Osteoblast (primary cell): Measurements from ENCODE around the gene DHRS2. TPM values are rescaled to one million over a fixed set of nuclear protein-coding genes. Genes with fewer than 3 reads are reported as not detected.

Experiments used
- DNase-seq: peaks from one replicate; pipeline ENCODE4 v3.0.0; 2011; ENCODE audit warnings: low spot score, mixed read lengths; ENCODE audit not compliant: insufficient read length; ENCODE audit errors: missing footprints
- H2AFZ ChIP-seq: 2 replicates; pipeline ENCODE4 v1.6.0; 2011; ENCODE audit warnings: mild to moderate bottlenecking, low read length
- H3K27ac ChIP-seq: 2 replicates; pipeline ENCODE4 v1.5.1; 2011; ENCODE audit warnings: mild to moderate bottlenecking, low read depth, low read length, moderate library complexity
- H3K27me3 ChIP-seq: 2 replicates; pipeline ENCODE4 v1.6.0; 2012; ENCODE audit warnings: mild to moderate bottlenecking, control low read depth, inconsistent platforms, low read length, moderate library complexity; ENCODE audit not compliant: insufficient read depth
- H3K36me3 ChIP-seq: 2 replicates; pipeline ENCODE4 v1.5.1; 2011; ENCODE audit warnings: mild to moderate bottlenecking, low read length, control low read depth, moderate library complexity; ENCODE audit not compliant: insufficient read depth
- H3K4me1 ChIP-seq: 2 replicates; pipeline ENCODE4 v1.5.1; 2011; ENCODE audit warnings: mild to moderate bottlenecking, low read length, control low read depth, moderate library complexity; ENCODE audit not compliant: insufficient read depth
- H3K4me2 ChIP-seq: 2 replicates; pipeline ENCODE4 v1.6.0; 2011; ENCODE audit warnings: mild to moderate bottlenecking, low read length; ENCODE audit not compliant: insufficient read depth
- H3K4me3 ChIP-seq: fragments of 200-600 bp; sonication (generic); 3 replicates; pipeline ENCODE4 v1.5.1; 2012; ENCODE audit warnings: mild to moderate bottlenecking, low read length, inconsistent platforms; ENCODE audit not compliant: insufficient read depth
- H3K79me2 ChIP-seq: 2 replicates; pipeline ENCODE4 v1.6.0; 2012; ENCODE audit warnings: mild to moderate bottlenecking, low read length, control low read depth, inconsistent platforms; ENCODE audit not compliant: insufficient read depth
- H3K9me3 ChIP-seq: 2 replicates; pipeline ENCODE4 v1.5.1; 2011; ENCODE audit warnings: low read depth, low read length, control low read depth
- H4K20me1 ChIP-seq: 2 replicates; pipeline ENCODE4 v1.6.0; 2012; ENCODE audit warnings: mild to moderate bottlenecking, low read length, control low read depth; ENCODE audit not compliant: insufficient read depth
- CTCF ChIP-seq: IDR thresholded peaks from 2 replicates; pipeline ENCODE4 v1.5.1; 2011; ENCODE audit warnings: mild to moderate bottlenecking, low read depth, low read length, moderate library complexity; ENCODE audit errors: extremely low read depth
- total RNA-seq: library from RNA; depleted of rRNA; stranded (reverse); fragments of >200 nt; gene quantifications from 2 replicates; pipeline ENCODE4 v1.2.3, GENCODE V29; 2012

Gene DHRS2
- total RNA-seq, 1 donor = under 0.01 TPM

GRCh38 chr14:23693252-23693775 lies 57.1 kb downstream of the DHRS2 start:
- Histone ChIP-seq H2AFZ (no peak overlapping the region), H3K4me2 (no peak overlapping the region), H3K27me3 (no peaks in the 10 kb centered on the region), H3K9me3 (no peaks in the 10 kb centered on the region), H3K4me1 (peaks cover 11% of the 10 kb centered on the region), H3K36me3 (no peaks in the 10 kb centered on the region), H3K4me3 (no peak overlapping the region), H4K20me1 (no peaks in the 10 kb centered on the region), H3K27ac (no peak overlapping the region), H3K79me2 (no peaks in the 10 kb centered on the region)
- TF ChIP-seq CTCF = no peak
- no peak for DNase-seq

- no peak for DNase-seq
- no peak overlapping the region for H3K4me3 ChIP-seq
- TF ChIP-seq CTCF = no peak
- no peaks in the 10 kb centered on the region for H3K36me3 ChIP-seq
- H3K4me2 ChIP-seq = peak overlapping the region; percentile 77
- no peaks in the 10 kb centered on the region for H4K20me1 ChIP-seq
- peak overlapping the region; percentile 84 for H2AFZ ChIP-seq
- no peaks in the 10 kb centered on the region for H3K79me2 ChIP-seq
- peaks cover 11% of the 10 kb centered on the region for H3K4me1 ChIP-seq
- no peaks in the 10 kb centered on the region for H3K27me3 ChIP-seq
- H3K9me3 ChIP-seq = no peaks in the 10 kb centered on the region
- no peak overlapping the region for H3K27ac ChIP-seq
Measured at GRCh38 chr14:23694085-23694948, 58.2 kb downstream of the DHRS2 start.

Other genes starting within 250 kb of the DHRS2 start
- gene MYH6, start 228.1 kb upstream of the DHRS2 start, total RNA-seq = under 0.01 TPM in 1 of 2 replicates, not detected in the other
- gene MYH7, start 200.7 kb upstream of the DHRS2 start, total RNA-seq = not detected in 2 replicates
- gene NGDN, start 166.7 kb upstream of the DHRS2 start, total RNA-seq = 37.4 and 49.6 TPM in 2 replicates
- gene ZFHX2, start 84.6 kb upstream of the DHRS2 start, total RNA-seq = 0.59 and 0.72 TPM in 2 replicates
- 27.4 and 27.5 TPM in 2 replicates for gene THTPA, start 80.1 kb upstream of the DHRS2 start, total RNA-seq
- 7.7 and 10.9 TPM in 2 replicates for gene AP1G2, start 68.6 kb upstream of the DHRS2 start, total RNA-seq
- gene JPH4, start 57.6 kb upstream of the DHRS2 start, total RNA-seq = not detected in 2 replicates